GM04503 (cell line): ENCODE data around the gene FOXS1.
"Not testable (repeated sequence)": the region's sequence is repeated elsewhere in the genome, so short reads cannot be mapped to it uniquely, and the experiment has no call there.

Experiments
- DNase-seq: peaks from one replicate; pipeline ENCODE4 v3.0.0-alpha.2; 2012; ENCODE audit warnings: low read depth

Gene FOXS1

GRCh38 chr20:31838646-31839292, 6.6 kb downstream of the FOXS1 start:
- no peak for DNase-seq

- DNase-seq: no peak
Observed at GRCh38 chr20:31837896-31838397, 7.5 kb downstream of the FOXS1 start.

- DNase-seq: no peak
Observed at GRCh38 chr20:31836853-31837608, 8.4 kb downstream of the FOXS1 start.

- peak; percentile 56 for DNase-seq
Observed at GRCh38 chr20:31835977-31836852, 9.2 kb downstream of the FOXS1 start.

- no peak for DNase-seq
Observed at GRCh38 chr20:31835554-31835953, 9.8 kb downstream of the FOXS1 start.

GRCh38 chr20:31833931-31834521, 11.4 kb downstream of the FOXS1 start:
- DNase-seq: no peak

- DNase-seq: no peak
Observed at GRCh38 chr20:31833130-31833930, 12.1 kb downstream of the FOXS1 start.

GRCh38 chr20:31831771-31832306, 13.6 kb downstream of the FOXS1 start:
- no peak for DNase-seq

- no peak for DNase-seq
Observed at GRCh38 chr20:31831211-31831610, 14.2 kb downstream of the FOXS1 start.

- DNase-seq: no peak
Observed at GRCh38 chr20:31830406-31830981, 14.9 kb downstream of the FOXS1 start.

GRCh38 chr20:31829731-31830130, 15.7 kb downstream of the FOXS1 start:
- DNase-seq: no peak

GRCh38 chr20:31828016-31828415, 17.4 kb downstream of the FOXS1 start:
- DNase-seq: not testable (repeated sequence)

- no peak for DNase-seq
Observed at GRCh38 chr20:31827059-31827458, 18.3 kb downstream of the FOXS1 start.

GRCh38 chr20:31826074-31826473, 19.3 kb downstream of the FOXS1 start:
- no peak for DNase-seq

GRCh38 chr20:31824554-31825313, 20.7 kb downstream of the FOXS1 start:
- no peak for DNase-seq

GRCh38 chr20:31824125-31824485, 21.3 kb downstream of the FOXS1 start:
- no peak for DNase-seq

- DNase-seq: no peak
Observed at GRCh38 chr20:31823360-31824124, 21.9 kb downstream of the FOXS1 start.

- DNase-seq: no peak
Observed at GRCh38 chr20:31822421-31823330, 22.7 kb downstream of the FOXS1 start.
